ENCODE results near the gene SUCLG2. TPM values are rescaled to one million over a fixed set of nuclear protein-coding genes. Genes with fewer than 3 reads are reported as not detected.

Gene SUCLG2
- total and polyA plus RNA-seq, 7 donors: 63.7 to 102 (median 90.5) TPM

DNA sequence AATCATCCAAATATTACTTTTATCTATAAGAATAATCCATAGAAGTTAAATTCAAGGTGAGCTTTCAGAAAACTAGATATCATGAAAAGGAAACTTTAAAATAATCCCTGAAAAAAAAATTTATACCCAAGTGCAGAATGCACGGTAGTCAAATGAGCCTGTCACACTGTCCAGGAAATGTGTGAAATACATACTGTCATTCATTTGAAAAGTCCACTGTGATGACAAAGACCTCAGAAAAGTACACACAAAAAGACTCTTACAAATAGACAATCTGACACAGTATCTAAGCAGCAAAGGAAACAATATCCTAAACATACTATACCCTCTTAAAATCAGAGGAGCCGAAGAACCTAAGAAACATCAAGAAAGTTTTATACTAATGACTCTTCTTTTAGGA, 29.7 kb downstream of the SUCLG2 start:
- Histone ChIP-seq H3K27me3 (ENCODE audit: insufficient read depth in 3 of 3, low read length in 2 of 3) (no peaks in the 10 kb centered on the region), H3K27ac (no peak overlapping the region), H3K36me3 (ENCODE audit: insufficient read depth in 1 of 2, low read depth in 1 of 2) (peaks cover 0 to 16% of the 10 kb centered on the region in 2 donors), H3K4me3 (no peak overlapping the region), H3K9me3 (no peaks in the 10 kb centered on the region), H3K4me1 (peaks cover 12% of the 10 kb centered on the region)
- intact Hi-C loops (cut with DNase I): no loop called here
- ATAC-seq (no peak), DNase-seq (no peak)
- TF ChIP-seq, protein P1, sequence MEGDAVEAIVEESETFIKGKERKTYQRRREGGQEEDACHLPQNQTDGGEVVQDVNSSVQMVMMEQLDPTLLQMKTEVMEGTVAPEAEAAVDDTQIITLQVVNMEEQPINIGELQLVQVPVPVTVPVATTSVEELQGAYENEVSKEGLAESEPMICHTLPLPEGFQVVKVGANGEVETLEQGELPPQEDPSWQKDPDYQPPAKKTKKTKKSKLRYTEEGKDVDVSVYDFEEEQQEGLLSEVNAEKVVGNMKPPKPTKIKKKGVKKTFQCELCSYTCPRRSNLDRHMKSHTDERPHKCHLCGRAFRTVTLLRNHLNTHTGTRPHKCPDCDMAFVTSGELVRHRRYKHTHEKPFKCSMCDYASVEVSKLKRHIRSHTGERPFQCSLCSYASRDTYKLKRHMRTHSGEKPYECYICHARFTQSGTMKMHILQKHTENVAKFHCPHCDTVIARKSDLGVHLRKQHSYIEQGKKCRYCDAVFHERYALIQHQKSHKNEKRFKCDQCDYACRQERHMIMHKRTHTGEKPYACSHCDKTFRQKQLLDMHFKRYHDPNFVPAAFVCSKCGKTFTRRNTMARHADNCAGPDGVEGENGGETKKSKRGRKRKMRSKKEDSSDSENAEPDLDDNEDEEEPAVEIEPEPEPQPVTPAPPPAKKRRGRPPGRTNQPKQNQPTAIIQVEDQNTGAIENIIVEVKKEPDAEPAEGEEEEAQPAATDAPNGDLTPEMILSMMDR (IDR thresholded peaks at IDR 0.05): no peak
- 76 to 93% (median 81%) methylated on average over 2 of the region's 2 CpGs for whole genome bisulfite sequencing, 3 donors

DNA sequence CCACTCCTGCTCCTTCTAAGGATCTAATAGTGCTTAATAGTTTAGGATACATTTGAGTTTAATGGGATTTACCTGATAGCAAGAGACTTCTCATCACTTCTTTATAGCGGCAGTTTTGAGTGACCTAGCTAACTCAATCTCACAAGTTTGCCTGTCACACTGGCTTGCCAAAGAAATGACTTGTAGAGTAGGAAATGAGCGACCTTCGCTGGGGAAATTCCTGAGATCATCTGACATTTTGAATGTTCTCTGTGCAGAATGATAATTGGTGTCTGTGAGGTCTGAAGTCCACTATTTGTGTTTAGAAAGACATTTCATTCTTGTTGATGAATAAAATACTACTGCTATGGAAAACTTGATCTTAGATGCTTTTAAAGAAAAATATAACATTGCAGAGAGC, 30.3 kb downstream of the SUCLG2 start:
- Histone ChIP-seq H3K4me1 (peaks cover 12% of the 10 kb centered on the region), H3K4me3 (no peak overlapping the region), H3K27me3 (ENCODE audit: insufficient read depth in 3 of 3, low read length in 2 of 3) (no peaks in the 10 kb centered on the region), H3K9me3 (no peaks in the 10 kb centered on the region), H3K36me3 (ENCODE audit: insufficient read depth in 1 of 2, low read depth in 1 of 2) (peaks cover 3 to 22% of the 10 kb centered on the region in 2 donors), H3K27ac (no peak overlapping the region)
- WGBS, 3 donors: 42 to 80% (median 43%) methylated on average over 3 of the region's 3 CpGs
- TF ChIP-seq, protein P1 (IDR thresholded peaks at IDR 0.05): no peak
- peak in 2 of 4 donors; percentile 35 to 47 for ATAC-seq
- intact Hi-C loops (cut with DNase I): no loop called here
- DNase-seq: no peak

DNA sequence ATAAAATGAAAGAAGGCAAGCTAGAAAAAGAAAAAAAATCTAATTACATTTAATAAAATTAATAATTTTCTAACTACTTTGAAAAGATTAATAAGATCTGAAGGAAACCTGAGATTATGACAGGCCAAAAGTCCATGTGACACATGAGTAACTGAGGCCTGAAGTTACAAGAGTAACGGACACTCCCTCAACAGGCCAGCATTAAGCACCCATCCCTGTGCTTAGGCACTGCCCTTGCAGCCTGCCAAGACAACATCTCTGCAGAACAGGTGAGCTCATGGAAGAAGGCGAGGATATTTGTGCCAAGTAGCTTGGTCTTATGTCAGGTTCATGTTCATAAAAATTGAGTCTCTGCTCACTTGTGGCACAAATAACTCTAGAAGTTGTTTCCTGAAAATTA, 31.8 kb downstream of the SUCLG2 start:
- Histone ChIP-seq H3K9me3 (no peaks in the 10 kb centered on the region), H3K4me1 (peaks cover 12% of the 10 kb centered on the region), H3K27me3 (ENCODE audit: insufficient read depth in 3 of 3, low read length in 2 of 3) (no peaks in the 10 kb centered on the region), H3K27ac (no peak overlapping the region), H3K36me3 (ENCODE audit: insufficient read depth in 1 of 2, low read depth in 1 of 2) (peaks cover 4 to 33% of the 10 kb centered on the region in 2 donors), H3K4me3 (no peak overlapping the region)
- 67 to 93% (median 76%) methylated on average over 2 of the region's 2 CpGs for WGBS, 3 donors
- TF ChIP-seq, protein P1 (IDR thresholded peaks at IDR 0.05): no peak
- peak in 2 of 4 donors; percentile 55 to 61 for ATAC-seq
- no peak for DNase-seq
- intact Hi-C loops (cut with DNase I): no loop called here

DNA sequence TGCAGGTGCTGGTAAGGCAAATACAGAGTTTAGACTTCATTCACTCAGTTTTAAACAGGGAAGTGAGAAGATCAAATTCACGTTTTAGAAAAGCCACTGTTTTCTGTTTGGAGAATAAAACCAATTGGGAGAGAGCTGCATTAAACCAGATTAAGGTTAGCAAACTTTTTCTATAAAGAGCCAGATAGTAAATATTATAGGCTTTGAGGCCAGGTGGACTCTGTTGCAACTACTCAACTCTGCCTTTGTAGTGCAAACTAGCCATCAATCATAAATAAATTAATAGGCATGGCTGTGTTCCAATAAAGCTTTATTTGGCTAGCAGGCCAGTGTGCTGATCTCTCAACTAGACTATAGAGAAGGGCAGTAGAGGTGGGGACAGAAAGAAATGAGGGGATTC, 33.5 kb downstream of the SUCLG2 start:
- DNase-seq (no peak), ATAC-seq (no peak)
- Histone ChIP-seq H3K27ac (no peak overlapping the region), H3K4me1 (peaks cover 12% of the 10 kb centered on the region), H3K4me3 (no peak overlapping the region), H3K27me3 (ENCODE audit: insufficient read depth in 3 of 3, low read length in 2 of 3) (no peaks in the 10 kb centered on the region), H3K9me3 (no peaks in the 10 kb centered on the region), H3K36me3 (ENCODE audit: insufficient read depth in 1 of 2, low read depth in 1 of 2) (peaks cover 12 to 43% of the 10 kb centered on the region in 2 donors)
- 50 to 70% (median 63%) methylated on average over 1 of the region's 1 CpG for WGBS, 3 donors
- intact Hi-C loops (cut with DNase I): no loop called here
- TF ChIP-seq, protein P1 (IDR thresholded peaks at IDR 0.05): no peak

DNA sequence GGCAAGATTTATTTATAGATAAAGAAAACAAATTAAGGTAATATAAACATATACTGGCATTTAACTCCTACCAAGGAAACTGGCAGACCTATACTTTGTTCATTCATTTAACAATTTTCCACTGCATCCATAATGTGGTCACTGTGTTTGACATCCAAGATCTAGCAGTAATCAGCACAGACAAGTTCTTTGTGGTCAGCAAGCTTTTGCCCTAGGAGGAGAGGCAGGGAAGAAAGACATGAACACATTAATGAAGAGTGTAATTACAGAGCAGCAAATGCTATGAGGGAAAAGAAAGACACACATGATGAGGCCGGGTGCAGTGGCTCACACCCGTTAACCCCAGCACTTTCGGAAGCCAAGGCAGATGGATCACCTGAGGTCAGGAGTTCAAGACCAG, 34.4 kb downstream of the SUCLG2 start:
- intact Hi-C loops (cut with DNase I): no loop called here
- DNase-seq: no peak
- no peaks in the 10 kb centered on the region for H3K27me3 ChIP-seq (ENCODE audit: insufficient read depth in 3 of 3, low read length in 2 of 3)
- TF ChIP-seq, protein P1 (IDR thresholded peaks at IDR 0.05): no peak
- 84 to 97% (median 91%) methylated on average over 3 of the region's 3 CpGs for WGBS, 3 donors
- H3K9me3 ChIP-seq: no peaks in the 10 kb centered on the region
- H3K36me3 ChIP-seq (ENCODE audit: insufficient read depth in 1 of 2, low read depth in 1 of 2): peaks cover 16 to 43% of the 10 kb centered on the region in 2 donors
- no peak for ATAC-seq
- peaks cover 10% of the 10 kb centered on the region for H3K4me1 ChIP-seq
- H3K4me3 ChIP-seq: no peak overlapping the region
- no peak overlapping the region for H3K27ac ChIP-seq

Measured in psoas muscle (tissue), 8 donors.